ENCODE results near the gene SYS1. TPM values are rescaled to one million over a fixed set of nuclear protein-coding genes. Genes with fewer than 3 reads are reported as not detected.

Gene SYS1
- total and polyA plus RNA-seq, 11 donors: 12.6 to 68.8 (median 23.0) TPM

DNA sequence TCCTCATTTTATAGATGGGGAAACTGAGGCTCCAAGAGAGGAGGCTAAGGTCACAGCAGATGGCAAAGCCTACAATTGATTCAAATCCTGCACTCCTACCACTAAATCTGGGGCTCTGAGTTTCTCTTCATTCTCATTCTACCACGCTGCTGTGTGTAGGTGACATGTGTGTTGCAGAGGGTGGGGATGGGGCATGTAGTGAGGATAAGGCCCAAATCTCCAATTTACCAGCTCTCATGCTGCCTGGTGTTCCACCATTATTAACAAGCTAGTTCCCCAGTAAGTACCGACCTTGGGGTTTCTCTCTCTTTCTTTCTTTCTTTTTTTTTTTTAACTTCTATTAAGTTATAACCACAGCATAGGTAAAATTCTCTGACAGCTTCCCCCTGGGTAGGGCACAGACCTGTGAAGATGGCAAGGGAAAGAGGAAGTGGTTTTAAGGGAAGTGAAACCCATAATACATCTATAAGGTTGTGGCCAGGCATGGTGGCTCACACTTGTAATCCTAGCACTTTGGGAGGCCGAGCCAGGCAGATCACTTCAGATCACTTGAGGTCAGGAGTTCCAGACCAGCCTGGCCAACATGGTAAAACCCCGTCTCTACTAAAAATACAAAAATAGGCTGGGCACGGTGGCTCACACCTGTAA, 41.9 kb upstream of the SYS1 start:
- no peak for TF ChIP-seq POLR2A (IDR thresholded peaks at IDR 0.05)
- TF ChIP-seq, protein P1, sequence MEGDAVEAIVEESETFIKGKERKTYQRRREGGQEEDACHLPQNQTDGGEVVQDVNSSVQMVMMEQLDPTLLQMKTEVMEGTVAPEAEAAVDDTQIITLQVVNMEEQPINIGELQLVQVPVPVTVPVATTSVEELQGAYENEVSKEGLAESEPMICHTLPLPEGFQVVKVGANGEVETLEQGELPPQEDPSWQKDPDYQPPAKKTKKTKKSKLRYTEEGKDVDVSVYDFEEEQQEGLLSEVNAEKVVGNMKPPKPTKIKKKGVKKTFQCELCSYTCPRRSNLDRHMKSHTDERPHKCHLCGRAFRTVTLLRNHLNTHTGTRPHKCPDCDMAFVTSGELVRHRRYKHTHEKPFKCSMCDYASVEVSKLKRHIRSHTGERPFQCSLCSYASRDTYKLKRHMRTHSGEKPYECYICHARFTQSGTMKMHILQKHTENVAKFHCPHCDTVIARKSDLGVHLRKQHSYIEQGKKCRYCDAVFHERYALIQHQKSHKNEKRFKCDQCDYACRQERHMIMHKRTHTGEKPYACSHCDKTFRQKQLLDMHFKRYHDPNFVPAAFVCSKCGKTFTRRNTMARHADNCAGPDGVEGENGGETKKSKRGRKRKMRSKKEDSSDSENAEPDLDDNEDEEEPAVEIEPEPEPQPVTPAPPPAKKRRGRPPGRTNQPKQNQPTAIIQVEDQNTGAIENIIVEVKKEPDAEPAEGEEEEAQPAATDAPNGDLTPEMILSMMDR (IDR thresholded peaks at IDR 0.05): no peak
- peaks cover 0 to 18% (median 9%) of the 10 kb centered on the region in 9 donors for H3K36me3 ChIP-seq
- DNase-seq: no peak
- intact Hi-C loops (cut with DNase I): loop anchor here in 6 of 10 donors (5.0 kb wide), 4 partner anchors 41 to 451 kb away; partner anchors contain the start of gene SYS1 (in 1 of the 6)
- no peak for ATAC-seq
- WGBS, 4 donors: 79 to 94% (median 89%) methylated on average over 5 of the region's 5 CpGs
- peaks cover 0 to 22% (median 0%) of the 10 kb centered on the region in 12 donors for H3K4me1 ChIP-seq
- H3K4me3 ChIP-seq: no peak overlapping the region
- H3K27ac ChIP-seq: no peak overlapping the region
- no peaks in the 10 kb centered on the region for H3K9me3 ChIP-seq
- H3K27me3 ChIP-seq: peaks cover 4 to 18% (median 8%) of the 10 kb centered on the region in 9 donors

GRCh38 chr20:45322952-45323383, 40.0 kb upstream of the SYS1 start:
- Histone ChIP-seq H3K36me3 (peaks cover 0 to 34% (median 19%) of the 10 kb centered on the region in 9 donors), H3K27me3 (peaks cover 0 to 2% (median 0%) of the 10 kb centered on the region in 9 donors), H3K4me1 (peaks cover 0 to 22% (median 0%) of the 10 kb centered on the region in 12 donors), H3K4me3 (no peak overlapping the region), H3K27ac (peak overlapping the region in 2 of 12 donors; percentile 41 to 42), H3K9me3 (no peaks in the 10 kb centered on the region)
- DNase-seq: peak in 4 of 5 donors; percentile 63 to 80 (median 74)
- 33 to 46% (median 36%) methylated on average over 7 of the region's 7 CpGs for WGBS, 4 donors
- intact Hi-C loops (cut with DNase I): loop anchor here in 7 of 10 donors (2.0 to 5.0 kb wide), 6 partner anchors 39 to 449 kb away; partner anchors contain the start of gene SYS1 (in 1 of the 7)
- TF ChIP-seq POLR2A (IDR thresholded peaks at IDR 0.05): no peak
- TF ChIP-seq, protein P1 (IDR thresholded peaks at IDR 0.05): peak; percentile 17 to 63 (median 46)
- ATAC-seq: peak; percentile 77 to 82 (median 80)

DNA sequence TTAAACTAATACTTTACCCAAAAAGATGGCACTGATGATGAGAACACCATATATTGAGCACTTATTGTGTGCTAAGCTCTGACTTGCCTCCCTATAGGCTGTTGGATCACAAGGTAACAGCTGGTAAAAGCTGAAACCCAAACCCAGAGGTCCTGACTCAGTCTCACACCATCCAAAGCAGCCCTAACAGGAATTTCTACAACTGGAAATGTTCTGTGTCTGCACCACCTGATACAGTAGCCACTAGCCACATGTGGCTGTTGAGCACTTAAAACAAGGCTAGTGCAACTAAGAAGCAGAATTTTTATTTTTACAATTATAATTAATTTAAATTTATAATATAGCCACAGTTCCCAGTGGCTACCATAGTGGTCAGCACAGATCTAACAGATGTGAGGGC, 39.2 kb upstream of the SYS1 start:
- Histone ChIP-seq H3K4me3 (no peak overlapping the region), H3K27ac (peak overlapping the region in 3 of 12 donors; percentile 1 to 43 (median 42)), H3K27me3 (no peaks in the 10 kb centered on the region), H3K9me3 (no peaks in the 10 kb centered on the region), H3K4me1 (peaks cover 0 to 22% (median 0%) of the 10 kb centered on the region in 12 donors), H3K36me3 (peaks cover 0 to 42% (median 26%) of the 10 kb centered on the region in 9 donors)
- DNase-seq (no peak), ATAC-seq (no peak)
- TF ChIP-seq, protein P1 (IDR thresholded peaks at IDR 0.05): no peak
- TF ChIP-seq POLR2A (IDR thresholded peaks at IDR 0.05): no peak
- intact Hi-C loops (cut with DNase I): loop anchor here in 7 of 10 donors (2.0 to 5.0 kb wide), 6 partner anchors 39 to 449 kb away; partner anchors contain the start of gene SYS1 (in 1 of the 7)

GRCh38 chr20:45325371-45325770, 37.6 kb upstream of the SYS1 start:
- Histone ChIP-seq H3K27me3 (no peaks in the 10 kb centered on the region), H3K27ac (peak overlapping the region in 2 of 12 donors; percentile 25 to 41), H3K4me1 (peaks cover 0 to 13% (median 0%) of the 10 kb centered on the region in 12 donors), H3K36me3 (peaks cover 0 to 58% (median 41%) of the 10 kb centered on the region in 9 donors), H3K9me3 (no peaks in the 10 kb centered on the region), H3K4me3 (no peak overlapping the region)
- intact Hi-C loops (cut with DNase I): loop anchor here in 2 of 10 donors (5.0 kb wide), 2 partner anchors 37 to 47 kb away; partner anchors contain the start of gene SYS1 (in 1 of the 2)
- WGBS, 4 donors: 41 to 69% (median 63%) methylated on average over 6 of the region's 6 CpGs
- ATAC-seq: peak in 1 of 4 donors; percentile 11
- no peak for DNase-seq
- TF ChIP-seq, protein P1 (IDR thresholded peaks at IDR 0.05): no peak
- no peak for TF ChIP-seq POLR2A (IDR thresholded peaks at IDR 0.05)

Measured in heart left ventricle (tissue), 16 donors.